Inflammatory macrophage treated with lipopolysaccharide for 4 hours (primary cell): ENCODE results near the gene ABCA5.
"Not testable (repeated sequence)": the region's sequence is repeated elsewhere in the genome, so short reads cannot be mapped to it uniquely, and the experiment has no call there.

ENCODE experiments used
- DNase-seq: peaks from one replicate; pipeline ENCODE4 v3.0.0-alpha.2; 2020

ABCA5 gene

GRCh38 chr17:69326377-69327059 lies 415 bp downstream of the ABCA5 start:
- DNase-seq, result peak; percentile 16

- DNase-seq, result no peak
These were observed 1.2 kb downstream of the ABCA5 start for GRCh38 chr17:69325518-69326376.

- no peak for DNase-seq
These were observed 3.1 kb downstream of the ABCA5 start for GRCh38 chr17:69323806-69324205.

GRCh38 chr17:69320908-69321238 lies 6.1 kb downstream of the ABCA5 start:
- DNase-seq, result no peak

- DNase-seq, result no peak
These were observed 6.6 kb downstream of the ABCA5 start for GRCh38 chr17:69320210-69320907.

- DNase-seq, result no peak
These were observed 9.3 kb downstream of the ABCA5 start for GRCh38 chr17:69317625-69318024.

- DNase-seq, result no peak
These were observed 12.5 kb downstream of the ABCA5 start for GRCh38 chr17:69314246-69315065.

- DNase-seq, result no peak
These were observed 21.8 kb downstream of the ABCA5 start for GRCh38 chr17:69305177-69305576.

GRCh38 chr17:69302682-69303081 lies 24.3 kb downstream of the ABCA5 start:
- no peak for DNase-seq

- peak; percentile 8 for DNase-seq
These were observed 26.7 kb downstream of the ABCA5 start for GRCh38 chr17:69300222-69300621.

GRCh38 chr17:69298120-69298722 lies 28.7 kb downstream of the ABCA5 start:
- not testable (repeated sequence) for DNase-seq

GRCh38 chr17:69287168-69287567 lies 39.8 kb downstream of the ABCA5 start:
- DNase-seq, result no peak

- DNase-seq, result no peak
These were observed 40.7 kb downstream of the ABCA5 start for GRCh38 chr17:69286257-69286656.

GRCh38 chr17:69284646-69285045 lies 42.3 kb downstream of the ABCA5 start:
- DNase-seq, result no peak

GRCh38 chr17:69282002-69282401 lies 44.9 kb downstream of the ABCA5 start:
- DNase-seq, result no peak

GRCh38 chr17:69276279-69276678 lies 50.7 kb downstream of the ABCA5 start:
- not testable (repeated sequence) for DNase-seq

- no peak for DNase-seq
These were observed 51.2 kb downstream of the ABCA5 start for GRCh38 chr17:69275751-69276150.

- DNase-seq, result no peak
These were observed 55.9 kb downstream of the ABCA5 start for GRCh38 chr17:69271023-69271422.

GRCh38 chr17:69269131-69269998 lies 57.6 kb downstream of the ABCA5 start:
- DNase-seq, result peak; percentile 81

GRCh38 chr17:69268543-69269014 lies 58.4 kb downstream of the ABCA5 start:
- peak; percentile 35 for DNase-seq

GRCh38 chr17:69267219-69267618 lies 59.7 kb downstream of the ABCA5 start:
- DNase-seq, result no peak
